ENCODE results near the gene MYH11.

GRCh38 chr16:15790458-15790857, 66.4 kb downstream of the MYH11 start:
- TF ChIP-seq CTCF (IDR thresholded peaks at IDR 0.05) (no peak), POLR2AphosphoS5 (IDR thresholded peaks at IDR 0.05) (no peak)
